Fibroblast of skin of scalp (primary cell): ENCODE results near the gene KRTAP10-4.
"Not testable (repeated sequence)": the region's sequence is repeated elsewhere in the genome, so short reads cannot be mapped to it uniquely, and the experiment has no call there.

Experiments used
- DNase-seq: peaks from one replicate; pipeline ENCODE4 v3.0.0-alpha.2; 2013

Gene KRTAP10-4

GRCh38 chr21:44580231-44580821 is 6.8 kb downstream of the KRTAP10-4 start, which contains the start of gene KRTAP10-5:
KRTAP10-5 (minus strand) TSS chr21:44580604; CDS start chr21:44580578, 26 bp downstream.
- not testable (repeated sequence) for DNase-seq

- DNase-seq = no peak
Measured at GRCh38 chr21:44581158-44581557, 7.6 kb downstream of the KRTAP10-4 start.

GRCh38 chr21:44582055-44582454 is 8.5 kb downstream of the KRTAP10-4 start:
- DNase-seq = no peak

GRCh38 chr21:44583089-44583799 is 9.7 kb downstream of the KRTAP10-4 start:
- DNase-seq = peak; percentile 2

GRCh38 chr21:44583800-44584147 is 10.2 kb downstream of the KRTAP10-4 start:
- DNase-seq = no peak

GRCh38 chr21:44585892-44586291 is 12.4 kb downstream of the KRTAP10-4 start:
- no peak for DNase-seq

GRCh38 chr21:44589094-44589493 is 15.6 kb downstream of the KRTAP10-4 start:
- no peak for DNase-seq

- DNase-seq = no peak
Measured at GRCh38 chr21:44589586-44590305, 16.2 kb downstream of the KRTAP10-4 start.

- no peak for DNase-seq
Measured at GRCh38 chr21:44590311-44590721, 16.8 kb downstream of the KRTAP10-4 start.

GRCh38 chr21:44590897-44591800 is 17.6 kb downstream of the KRTAP10-4 start:
- DNase-seq = not testable (repeated sequence)

- not testable (repeated sequence) for DNase-seq
Measured at GRCh38 chr21:44591801-44592130, 18.2 kb downstream of the KRTAP10-4 start.

- DNase-seq = no peak
Measured at GRCh38 chr21:44592446-44593311, 19.1 kb downstream of the KRTAP10-4 start, which contains the start of gene KRTAP10-6. KRTAP10-6 (minus strand) TSS chr21:44592505; CDS start chr21:44592484, 21 bp downstream.

- no peak for DNase-seq
Measured at GRCh38 chr21:44593598-44594405, 20.3 kb downstream of the KRTAP10-4 start.

- DNase-seq = no peak
Measured at GRCh38 chr21:44594406-44594916, 20.9 kb downstream of the KRTAP10-4 start.

GRCh38 chr21:44595524-44595923 is 22.0 kb downstream of the KRTAP10-4 start:
- DNase-seq = no peak

- no peak for DNase-seq
Measured at GRCh38 chr21:44596068-44596725, 22.7 kb downstream of the KRTAP10-4 start.

- DNase-seq = no peak
Measured at GRCh38 chr21:44598061-44598460, 24.5 kb downstream of the KRTAP10-4 start.

GRCh38 chr21:44599264-44600029 is 25.9 kb downstream of the KRTAP10-4 start:
- no peak for DNase-seq
